Thyroid gland (tissue), 4 donors: ENCODE results near the gene BTRC. TPM values are rescaled to one million over a fixed set of nuclear protein-coding genes. Genes with fewer than 3 reads are reported as not detected.
"Not testable (repeated sequence)": the region's sequence is repeated elsewhere in the genome, so short reads cannot be mapped to it uniquely, and the experiment has no call there.

Experiments
- DNase-seq, 2 donors: peaks; one replicate each; pipeline ENCODE4 v3.0.0-alpha.2; 2019
- H3K27ac ChIP-seq, 3 donors: fragments of 200-600 bp; sonication (generic); 1 replicate in 2 of 3; 2 replicates in 1 of 3; pipeline ENCODE4 v1.5.1; 2016 to 2019; ENCODE audit warnings: mild to moderate bottlenecking in 1 of 3, moderate library complexity in 1 of 3
- H3K27me3 ChIP-seq: fragments of 200-600 bp; sonication (generic); one replicate; pipeline ENCODE4 v1.5.1; 2019
- H3K36me3 ChIP-seq, 2 donors: fragments of 200-600 bp; sonication (generic); one replicate each; pipeline ENCODE4 v1.5.1; 2016 to 2019
- H3K4me1 ChIP-seq, 2 donors: fragments of 200-600 bp; sonication (generic); one replicate each; pipeline ENCODE4 v1.5.1; 2017 to 2019
- H3K4me3 ChIP-seq, 3 donors: fragments of 200-600 bp; sonication (generic); replicated peaks in 1 of 3; 1 replicate in 2 of 3; 2 replicates in 1 of 3; pipeline ENCODE4 v1.5.1; 2016; ENCODE audit warnings: mild to moderate bottlenecking in 1 of 3
- H3K9me3 ChIP-seq: fragments of 200-600 bp; sonication (generic); one replicate; pipeline ENCODE4 v1.5.1; 2017
- POLR2A ChIP-seq, 2 donors: fragments of 450-650 bp; IDR thresholded peaks; one replicate each; pipeline ENCODE4 v1.6.1; 2017; ENCODE audit warnings: antibody characterized with exemption in 2 of 2, mild to moderate bottlenecking in 2 of 2, moderate library complexity in 1 of 2
- WGBS, 2 donors: methylation state at CpG; one replicate each; pipeline ENCODE4 v1.1.5; 2017; 5-methylcytosine and 5-hydroxymethylcytosine counted together
- intact Hi-C: fragments of 100-400 bp; cut with DNase I; formaldehyde crosslinking; loops from one replicate; pipeline ENCODE4 v1.15.1; 2023
- total RNA-seq, 4 donors: library from RNA; depleted of rRNA; stranded (reverse); fragments of >200 nt; gene quantifications; one replicate each; pipeline ENCODE4 v1.2.3, GENCODE V29; 2016
- TF ChIP-seq, protein P1 (sequence below), 6 experiments: fragments of 200-600 bp in 3 of 6; fragments of 450-650 bp in 3 of 6; sonication (generic) in 3 of 6; IDR thresholded peaks; one replicate each; pipeline ENCODE4 v1.5.1; 2016 to 2019; ENCODE audit warnings: antibody characterized with exemption in 6 of 6, mild to moderate bottlenecking in 2 of 6, inconsistent platforms in 1 of 6, moderate library complexity in 1 of 6

BTRC gene
- total RNA-seq, 4 donors from 2014 or later: 14.5 to 70.4 (median 22.7) TPM

DNA sequence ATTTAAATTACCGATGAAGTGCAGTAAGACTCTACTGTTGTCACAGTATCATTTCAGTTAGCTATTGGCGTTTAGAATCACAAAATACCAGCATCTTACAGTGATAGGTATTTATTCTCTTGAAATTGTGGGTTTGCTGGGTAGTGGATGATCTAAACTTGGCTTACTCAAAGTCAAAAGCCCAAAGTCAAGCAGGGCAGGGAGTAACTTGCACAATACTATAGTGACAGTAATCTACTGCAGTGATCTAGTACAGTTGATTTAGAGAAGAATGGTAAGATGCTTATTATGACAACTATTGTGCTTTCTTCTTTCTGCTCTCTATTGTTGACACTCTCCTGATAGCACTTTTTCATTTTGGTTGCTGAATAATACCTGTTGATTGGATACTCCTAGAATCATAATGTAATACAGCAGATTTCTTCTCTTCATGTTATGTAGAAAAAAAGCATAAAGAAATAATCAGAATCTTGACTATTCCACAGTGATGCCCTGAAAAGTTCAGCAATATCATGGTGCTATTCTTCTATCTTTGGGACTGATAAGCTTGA, 10.0 kb downstream of the BTRC start:
- intact Hi-C loops: no loop called here
- H3K4me1 ChIP-seq: no peaks in the 10 kb centered on the region
- H3K27ac ChIP-seq: no peak overlapping the region
- no peak for TF ChIP-seq POLR2A (IDR thresholded peaks at IDR 0.05)
- TF ChIP-seq, protein P1, sequence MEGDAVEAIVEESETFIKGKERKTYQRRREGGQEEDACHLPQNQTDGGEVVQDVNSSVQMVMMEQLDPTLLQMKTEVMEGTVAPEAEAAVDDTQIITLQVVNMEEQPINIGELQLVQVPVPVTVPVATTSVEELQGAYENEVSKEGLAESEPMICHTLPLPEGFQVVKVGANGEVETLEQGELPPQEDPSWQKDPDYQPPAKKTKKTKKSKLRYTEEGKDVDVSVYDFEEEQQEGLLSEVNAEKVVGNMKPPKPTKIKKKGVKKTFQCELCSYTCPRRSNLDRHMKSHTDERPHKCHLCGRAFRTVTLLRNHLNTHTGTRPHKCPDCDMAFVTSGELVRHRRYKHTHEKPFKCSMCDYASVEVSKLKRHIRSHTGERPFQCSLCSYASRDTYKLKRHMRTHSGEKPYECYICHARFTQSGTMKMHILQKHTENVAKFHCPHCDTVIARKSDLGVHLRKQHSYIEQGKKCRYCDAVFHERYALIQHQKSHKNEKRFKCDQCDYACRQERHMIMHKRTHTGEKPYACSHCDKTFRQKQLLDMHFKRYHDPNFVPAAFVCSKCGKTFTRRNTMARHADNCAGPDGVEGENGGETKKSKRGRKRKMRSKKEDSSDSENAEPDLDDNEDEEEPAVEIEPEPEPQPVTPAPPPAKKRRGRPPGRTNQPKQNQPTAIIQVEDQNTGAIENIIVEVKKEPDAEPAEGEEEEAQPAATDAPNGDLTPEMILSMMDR (IDR thresholded peaks at IDR 0.05): no peak
- H3K4me3 ChIP-seq: no peak overlapping the region
- H3K9me3 ChIP-seq: no peaks in the 10 kb centered on the region
- DNase-seq: no peak
- no peaks in the 10 kb centered on the region for H3K27me3 ChIP-seq
- 94 to 98% methylated on average over 2 of the region's 2 CpGs for WGBS, 2 donors
- no peaks in the 10 kb centered on the region for H3K36me3 ChIP-seq

DNA sequence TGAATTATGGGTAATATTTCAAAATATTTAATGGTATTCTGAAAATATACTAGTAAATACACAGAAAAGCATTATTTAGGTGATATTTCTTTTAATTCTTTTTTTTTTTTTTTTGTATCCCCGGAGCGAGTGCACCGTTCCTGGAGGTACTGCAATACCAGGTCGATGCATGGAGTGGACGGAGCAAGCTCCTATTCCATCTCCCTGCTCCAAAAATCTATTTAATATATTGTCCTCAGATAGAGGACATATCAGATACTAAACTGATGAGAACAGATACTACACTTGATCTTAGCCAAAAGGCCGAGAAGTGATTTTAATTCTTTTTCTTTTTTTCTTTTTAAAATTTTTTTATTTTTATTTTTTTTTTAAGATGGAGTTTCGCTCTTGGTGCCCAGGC, 10.8 kb downstream of the BTRC start:
- TF ChIP-seq, protein P1 (IDR thresholded peaks at IDR 0.05): no peak
- TF ChIP-seq POLR2A (IDR thresholded peaks at IDR 0.05): no peak

DNA sequence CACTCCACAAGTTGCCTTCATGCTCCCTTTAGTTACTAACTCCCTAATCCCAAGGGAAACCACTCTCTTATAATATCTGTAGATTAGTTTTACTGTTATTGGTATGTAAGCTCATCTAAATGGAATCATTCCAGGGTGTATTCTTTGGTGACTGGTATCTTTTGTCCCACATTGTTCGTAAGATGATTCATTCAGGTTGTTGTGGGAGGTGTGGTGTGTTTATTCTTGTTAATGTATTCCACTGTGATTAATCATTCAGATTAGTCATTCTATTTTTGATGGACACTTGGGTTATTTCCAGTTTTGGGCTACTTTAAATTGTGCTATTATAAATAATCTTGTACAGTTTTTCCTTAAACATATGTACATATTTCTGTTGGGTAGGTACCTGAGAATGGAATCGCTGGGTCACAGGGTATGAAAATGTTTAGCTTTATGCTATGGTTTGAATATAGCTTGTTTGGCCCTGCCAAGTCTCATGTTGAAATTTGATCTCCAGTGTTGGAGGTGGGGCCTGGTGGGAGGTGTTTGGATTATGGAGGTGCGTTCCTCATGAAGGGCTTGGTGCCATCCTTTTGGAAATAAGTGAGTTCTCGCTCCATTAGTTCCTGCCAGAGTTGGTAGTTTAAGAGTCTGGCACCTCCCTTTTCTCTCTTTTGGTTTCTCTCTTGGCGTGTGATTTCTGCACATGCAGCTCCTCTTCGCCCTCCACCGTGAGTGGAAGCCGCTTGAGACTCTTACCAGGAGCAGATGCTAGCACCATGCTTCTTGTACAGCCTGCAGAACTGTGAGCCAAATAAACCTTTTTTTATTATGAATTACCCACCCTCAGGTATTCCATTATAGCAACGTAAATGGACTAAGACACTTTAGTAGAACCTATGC, 13.8 kb downstream of the BTRC start:
- H3K36me3 ChIP-seq: no peaks in the 10 kb centered on the region
- intact Hi-C loops: no loop called here
- WGBS, 2 donors: 85 to 86% methylated on average over 9 of the region's 9 CpGs

More for the DNA sequence above, 10.8 kb downstream of the BTRC start:
- intact Hi-C loops: no loop called here
- H3K4me3 ChIP-seq: no peak overlapping the region
- H3K36me3 ChIP-seq: no peaks in the 10 kb centered on the region
- no peaks in the 10 kb centered on the region for H3K27me3 ChIP-seq
- WGBS, 2 donors: 79 to 95% methylated on average over 7 of the region's 7 CpGs
- DNase-seq: no peak
- H3K27ac ChIP-seq: no peak overlapping the region
- no peaks in the 10 kb centered on the region for H3K9me3 ChIP-seq
- no peaks in the 10 kb centered on the region for H3K4me1 ChIP-seq

DNA sequence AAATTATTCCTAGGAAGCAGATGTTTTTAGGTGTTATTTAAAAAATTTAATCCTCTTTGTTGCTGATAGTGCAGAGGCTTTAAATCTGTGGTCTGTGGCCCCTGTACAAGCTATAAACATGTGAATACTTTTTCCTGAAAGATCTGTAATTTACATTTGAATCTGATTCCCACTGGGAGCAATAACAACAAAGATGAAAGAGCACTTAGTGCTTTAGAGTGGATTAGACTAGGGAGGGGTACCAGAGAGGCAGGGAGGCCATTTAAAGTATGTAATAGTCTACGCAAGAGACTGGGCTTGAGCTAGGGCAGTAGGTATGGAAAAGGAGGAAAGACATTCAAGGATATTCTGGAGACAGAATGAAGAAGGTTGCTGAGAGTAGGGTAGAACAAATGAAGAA, 19.1 kb downstream of the BTRC start:
- no peak overlapping the region for H3K27ac ChIP-seq
- H3K4me1 ChIP-seq: no peaks in the 10 kb centered on the region
- H3K9me3 ChIP-seq: no peaks in the 10 kb centered on the region
- WGBS, 2 donors: 96 to 100% methylated on average over 1 of the region's 1 CpG
- no peak for TF ChIP-seq POLR2A (IDR thresholded peaks at IDR 0.05)
- TF ChIP-seq, protein P1 (IDR thresholded peaks at IDR 0.05): no peak
- no peak for DNase-seq
- no peak overlapping the region for H3K4me3 ChIP-seq
- intact Hi-C loops: no loop called here
- no peaks in the 10 kb centered on the region for H3K36me3 ChIP-seq
- H3K27me3 ChIP-seq: no peaks in the 10 kb centered on the region

More for the DNA sequence above, 13.8 kb downstream of the BTRC start:
- no peak overlapping the region for H3K4me3 ChIP-seq
- H3K9me3 ChIP-seq: no peaks in the 10 kb centered on the region
- TF ChIP-seq, protein P1 (IDR thresholded peaks at IDR 0.05): no peak
- no peak for TF ChIP-seq POLR2A (IDR thresholded peaks at IDR 0.05)
- DNase-seq: no peak
- H3K27me3 ChIP-seq: no peaks in the 10 kb centered on the region
- H3K4me1 ChIP-seq: no peaks in the 10 kb centered on the region
- no peak overlapping the region for H3K27ac ChIP-seq

DNA sequence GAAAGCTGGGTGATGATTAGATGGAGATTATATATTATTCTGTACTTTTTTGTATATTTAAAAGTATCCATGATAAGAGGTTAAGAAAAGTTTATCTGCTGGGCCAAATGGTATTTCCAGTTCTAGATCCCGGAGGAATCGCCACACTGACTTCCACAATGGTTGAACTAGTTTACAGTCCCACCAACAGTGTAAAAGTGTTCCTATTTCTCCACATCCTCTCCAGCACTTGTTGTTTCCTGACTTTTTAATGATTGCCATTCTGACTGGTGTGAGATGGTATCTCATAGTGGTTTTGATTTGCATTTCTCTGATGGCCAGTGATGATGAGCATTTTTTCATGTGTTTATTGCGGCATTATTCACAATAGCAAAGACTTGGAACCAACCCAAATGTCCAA, 20.0 kb downstream of the BTRC start:
- H3K27me3 ChIP-seq, H3K4me1 ChIP-seq, intact Hi-C loops, DNase-seq, H3K36me3 ChIP-seq, H3K4me3 ChIP-seq, H3K9me3 ChIP-seq, H3K27ac ChIP-seq: not testable (repeated sequence)
- WGBS, 2 donors: 94 to 95% methylated on average over 3 of the region's 3 CpGs
